Stomach (tissue), 9 donors: ENCODE results near the gene GHITM. TPM values are rescaled to one million over a fixed set of nuclear protein-coding genes. Genes with fewer than 3 reads are reported as not detected.
A peak's percentile ranks its signal among the peaks of the same experiment; 100 is the strongest.

Experiments used
- DNase-seq, 2 donors: peaks; one replicate each; pipeline versions ENCODE4 v3.0.0 to v3.0.0-alpha.2; 2013 to 2019
- H3K27ac ChIP-seq, 5 donors: fragments of 200-600 bp in 4 of 5; sonication (generic) in 4 of 5; one replicate each; pipeline ENCODE4 v1.5.1; 2013 to 2019; ENCODE audit warnings: mild to moderate bottlenecking in 1 of 5, moderate library complexity in 1 of 5
- H3K27me3 ChIP-seq, 3 donors: fragments of 200-600 bp; sonication (generic); one replicate each; pipeline ENCODE4 v1.5.1; 2017 to 2019; ENCODE audit warnings: mixed run types in 1 of 3
- H3K36me3 ChIP-seq, 4 donors: fragments of 200-600 bp; sonication (generic); 1 replicate in 3 of 4; 2 replicates in 1 of 4; pipeline ENCODE4 v1.5.1; 2016 to 2019
- H3K4me1 ChIP-seq, 4 donors: fragments of 200-600 bp; sonication (generic); one replicate each; pipeline ENCODE4 v1.5.1; 2016 to 2019
- H3K4me3 ChIP-seq, 4 donors: fragments of 200-600 bp; sonication (generic) in 3 of 4; one replicate each; pipeline ENCODE4 v1.5.1; 2016 to 2019; ENCODE audit warnings: mild to moderate bottlenecking in 1 of 4
- H3K9me3 ChIP-seq, 4 donors: fragments of 200-600 bp; sonication (generic); one replicate each; pipeline ENCODE4 v1.5.1; 2016 to 2019
- EP300 ChIP-seq: sonication (generic); formaldehyde crosslinking; IDR thresholded peaks from one replicate; pipeline ENCODE4 v1.6.1; 2017; ENCODE audit warnings: antibody characterized with exemption
- POLR2A ChIP-seq, 4 donors: fragments of 450-650 bp; IDR thresholded peaks; one replicate each; pipeline ENCODE4 v1.6.1; 2016; ENCODE audit warnings: antibody characterized with exemption in 4 of 4, control low read depth in 2 of 4, mild to moderate bottlenecking in 1 of 4, moderate library complexity in 1 of 4
- POLR2AphosphoS5 ChIP-seq, 3 donors: sonication (generic); formaldehyde crosslinking; IDR thresholded peaks; one replicate each; pipeline ENCODE4 v1.6.1; 2016; ENCODE audit warnings: antibody characterized with exemption in 3 of 3
- WGBS, 5 donors: extraction: QIAGEN DNeasy Blood & Tissue Kit in 3 of 5; methylation state at CpG; one replicate each; pipeline versions ENCODE4 v1.1.5 to v1.1.7; 2013 to 2018; 5-methylcytosine and 5-hydroxymethylcytosine counted together
- intact Hi-C: fragments of 100-400 bp; cut with DNase I; formaldehyde crosslinking; loops from one replicate; pipeline ENCODE4 v1.15.1; 2023; ENCODE audit warnings: low total_unique reads
- polyA plus RNA-seq, 3 donors: library from polyadenylated mRNA; stranded (reverse); fragments of 200-250 nt; gene quantifications; one replicate each; pipeline ENCODE4 v1.2.3, GENCODE V29; 2013
- total RNA-seq, 5 donors: library from RNA; depleted of rRNA; stranded (reverse); fragments of >200 nt; gene quantifications; one replicate each; pipeline versions ENCODE4 v1.1.0 to v1.2.3, GENCODE V29; 2014 to 2016
- TF ChIP-seq, protein P1 (sequence below), 7 experiments: fragments of 450-650 bp in 4 of 7; fragments of 200-600 bp in 3 of 7; sonication (generic) in 3 of 7; IDR thresholded peaks; one replicate each; pipeline ENCODE4 v1.5.1; 2016 to 2019; ENCODE audit warnings: antibody characterized with exemption in 7 of 7, control low read depth in 2 of 7, mild to moderate bottlenecking in 1 of 7
- donor health status: healthy with polysubstance abuse.
- donor health status: Bipolar disorder and iron deficiency.
- donor health status: healthy.

Gene GHITM
- total and polyA plus RNA-seq, 8 donors = 17.5 to 186 (median 106) TPM

GRCh38 chr10:84152769-84153168 is 13.5 kb downstream of the GHITM start:
- Histone ChIP-seq H3K9me3 (no peaks in the 10 kb centered on the region), H3K27me3 (no peaks in the 10 kb centered on the region), H3K36me3 (peaks cover 35 to 76% (median 75%) of the 10 kb centered on the region in 4 donors), H3K4me1 (no peaks in the 10 kb centered on the region), H3K27ac (no peak overlapping the region), H3K4me3 (no peak overlapping the region)
- TF ChIP-seq, protein P1, sequence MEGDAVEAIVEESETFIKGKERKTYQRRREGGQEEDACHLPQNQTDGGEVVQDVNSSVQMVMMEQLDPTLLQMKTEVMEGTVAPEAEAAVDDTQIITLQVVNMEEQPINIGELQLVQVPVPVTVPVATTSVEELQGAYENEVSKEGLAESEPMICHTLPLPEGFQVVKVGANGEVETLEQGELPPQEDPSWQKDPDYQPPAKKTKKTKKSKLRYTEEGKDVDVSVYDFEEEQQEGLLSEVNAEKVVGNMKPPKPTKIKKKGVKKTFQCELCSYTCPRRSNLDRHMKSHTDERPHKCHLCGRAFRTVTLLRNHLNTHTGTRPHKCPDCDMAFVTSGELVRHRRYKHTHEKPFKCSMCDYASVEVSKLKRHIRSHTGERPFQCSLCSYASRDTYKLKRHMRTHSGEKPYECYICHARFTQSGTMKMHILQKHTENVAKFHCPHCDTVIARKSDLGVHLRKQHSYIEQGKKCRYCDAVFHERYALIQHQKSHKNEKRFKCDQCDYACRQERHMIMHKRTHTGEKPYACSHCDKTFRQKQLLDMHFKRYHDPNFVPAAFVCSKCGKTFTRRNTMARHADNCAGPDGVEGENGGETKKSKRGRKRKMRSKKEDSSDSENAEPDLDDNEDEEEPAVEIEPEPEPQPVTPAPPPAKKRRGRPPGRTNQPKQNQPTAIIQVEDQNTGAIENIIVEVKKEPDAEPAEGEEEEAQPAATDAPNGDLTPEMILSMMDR (IDR thresholded peaks at IDR 0.05) = no peak
- TF ChIP-seq POLR2AphosphoS5 (IDR thresholded peaks at IDR 0.05) = no peak
- no peak for TF ChIP-seq EP300
- TF ChIP-seq POLR2A (IDR thresholded peaks at IDR 0.05) = no peak
- DNase-seq = no peak
- intact Hi-C loops = no loop called here

GRCh38 chr10:84155521-84155920 is 16.2 kb downstream of the GHITM start:
- TF ChIP-seq POLR2AphosphoS5 (IDR thresholded peaks at IDR 0.05) (no peak), POLR2A (IDR thresholded peaks at IDR 0.05) (no peak), EP300 (no peak)
- TF ChIP-seq, protein P1 (IDR thresholded peaks at IDR 0.05) = no peak
- Histone ChIP-seq H3K4me3 (no peak overlapping the region), H3K27me3 (no peaks in the 10 kb centered on the region), H3K4me1 (no peaks in the 10 kb centered on the region), H3K36me3 (peaks cover 15 to 52% (median 51%) of the 10 kb centered on the region in 4 donors), H3K27ac (no peak overlapping the region), H3K9me3 (no peaks in the 10 kb centered on the region)
- DNase-seq = no peak
- intact Hi-C loops = no loop called here
- WGBS, 5 donors = 86 to 97% (median 94%) methylated on average over 4 of the region's 4 CpGs

GRCh38 chr10:84156009-84156408 is 16.7 kb downstream of the GHITM start:
- Histone ChIP-seq H3K27ac (no peak overlapping the region), H3K9me3 (no peaks in the 10 kb centered on the region), H3K4me3 (no peak overlapping the region), H3K4me1 (no peaks in the 10 kb centered on the region), H3K27me3 (peaks cover 0 to 3% (median 0%) of the 10 kb centered on the region in 3 donors), H3K36me3 (peaks cover 11 to 47% (median 46%) of the 10 kb centered on the region in 4 donors)
- TF ChIP-seq EP300 = no peak
- no peak for TF ChIP-seq POLR2AphosphoS5 (IDR thresholded peaks at IDR 0.05)
- TF ChIP-seq, protein P1 (IDR thresholded peaks at IDR 0.05) = no peak
- no peak for TF ChIP-seq POLR2A (IDR thresholded peaks at IDR 0.05)
- no peak for DNase-seq
- 86 to 95% (median 89%) methylated on average over 2 of the region's 2 CpGs for WGBS, 5 donors
- intact Hi-C loops = no loop called here

DNA sequence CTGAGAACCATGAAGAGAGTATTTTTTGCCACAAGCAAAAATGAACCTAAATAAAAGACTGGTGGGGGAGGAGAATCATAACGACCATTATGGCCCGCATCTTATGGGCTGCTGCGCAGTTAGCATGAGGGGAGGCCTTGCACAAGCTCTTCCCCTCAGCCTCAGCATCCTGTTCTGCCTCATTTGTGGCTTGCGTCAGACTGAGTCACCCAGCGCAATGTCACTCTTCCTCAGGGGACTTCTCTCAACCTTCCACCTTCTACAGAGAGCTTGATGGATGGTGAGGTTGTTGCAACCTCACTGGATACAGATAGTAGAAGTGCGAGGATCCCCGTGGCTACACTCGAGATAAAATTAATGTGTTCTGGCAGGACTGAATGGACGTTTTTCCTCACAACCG is 17.5 kb downstream of the GHITM start:
- Histone ChIP-seq H3K9me3 (no peaks in the 10 kb centered on the region), H3K4me3 (no peak overlapping the region), H3K4me1 (no peaks in the 10 kb centered on the region), H3K27ac (no peak overlapping the region), H3K27me3 (peaks cover 0 to 11% (median 0%) of the 10 kb centered on the region in 3 donors), H3K36me3 (peaks cover 7 to 39% (median 38%) of the 10 kb centered on the region in 4 donors)
- TF ChIP-seq POLR2A (IDR thresholded peaks at IDR 0.05) (no peak), POLR2AphosphoS5 (IDR thresholded peaks at IDR 0.05) (peak in 1 of 3 donors; percentile 38)
- DNase-seq = no peak
- WGBS, 5 donors = 42 to 67% (median 63%) methylated on average over 10 of the region's 10 CpGs
- intact Hi-C loops = no loop called here

DNA sequence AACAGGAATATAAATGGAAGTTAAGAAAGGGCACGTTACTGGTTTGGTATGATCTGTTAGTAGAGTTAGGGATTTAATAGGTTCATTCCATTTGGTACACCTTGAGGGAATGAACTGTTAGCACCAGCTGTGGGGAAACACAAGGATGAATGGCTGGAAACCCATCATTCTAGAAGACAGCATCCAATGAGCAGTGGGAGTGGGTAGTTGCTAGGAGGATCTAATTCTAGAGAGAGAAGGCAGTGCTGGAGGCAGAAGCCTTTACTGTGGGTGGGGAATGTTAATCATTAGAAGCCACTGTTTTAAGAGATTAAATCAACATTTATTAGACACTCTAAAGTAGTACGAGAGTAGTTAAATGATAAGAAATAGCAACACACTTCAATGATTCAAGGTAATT is 18.8 kb downstream of the GHITM start:
- H3K9me3 ChIP-seq = no peaks in the 10 kb centered on the region
- no peak overlapping the region for H3K27ac ChIP-seq
- no peaks in the 10 kb centered on the region for H3K4me1 ChIP-seq
- no peak overlapping the region for H3K4me3 ChIP-seq
- H3K36me3 ChIP-seq = peaks cover 7 to 26% (median 26%) of the 10 kb centered on the region in 4 donors
- TF ChIP-seq, protein P1 (IDR thresholded peaks at IDR 0.05) = no peak
- no peak for TF ChIP-seq POLR2AphosphoS5 (IDR thresholded peaks at IDR 0.05)
- TF ChIP-seq EP300 = no peak
- no peak for TF ChIP-seq POLR2A (IDR thresholded peaks at IDR 0.05)
- 59 to 83% (median 82%) methylated on average over 2 of the region's 2 CpGs for WGBS, 5 donors
- peaks cover 0 to 22% (median 0%) of the 10 kb centered on the region in 3 donors for H3K27me3 ChIP-seq
- intact Hi-C loops = no loop called here
- DNase-seq = no peak
